Measurements from ENCODE around the gene HTR3C. TPM values are rescaled to one million over a fixed set of nuclear protein-coding genes. Genes with fewer than 3 reads are reported as not detected.

Gene HTR3C
- polyA plus RNA-seq, 4 donors, result not detected

GRCh38 chr3:184082034-184082433 is 29.2 kb downstream of the HTR3C start:
- DNase-seq (ENCODE audit: low read depth in 4 of 4, low spot score in 3 of 4), result no peak

GRCh38 chr3:184082465-184082864 is 29.6 kb downstream of the HTR3C start:
- DNase-seq (ENCODE audit: low read depth in 4 of 4, low spot score in 3 of 4), result no peak

DNA sequence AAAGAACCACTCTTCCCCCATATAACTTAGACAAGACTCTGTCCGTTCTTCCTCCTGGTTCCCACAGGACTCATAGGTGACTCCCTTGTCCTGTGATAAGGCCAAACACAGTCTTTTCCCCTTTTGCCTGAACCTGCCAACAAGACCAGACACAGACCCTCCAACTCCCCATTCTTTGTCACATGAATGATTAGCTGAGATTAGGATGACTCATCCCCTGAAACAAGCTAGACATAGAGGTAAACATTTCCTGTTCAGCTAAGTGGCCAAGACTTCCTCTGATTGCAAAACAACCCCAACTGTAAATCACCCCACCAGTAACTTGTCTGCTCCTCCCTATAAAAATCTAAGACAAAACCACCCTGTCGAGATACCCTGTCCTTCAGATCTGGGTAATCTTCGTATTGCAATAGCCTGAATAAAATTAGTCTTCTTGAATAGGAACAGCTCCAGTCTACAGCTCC is 32.6 kb downstream of the HTR3C start:
- DNase-seq (ENCODE audit: low read depth in 4 of 4, low spot score in 3 of 4), result no peak

DNA sequence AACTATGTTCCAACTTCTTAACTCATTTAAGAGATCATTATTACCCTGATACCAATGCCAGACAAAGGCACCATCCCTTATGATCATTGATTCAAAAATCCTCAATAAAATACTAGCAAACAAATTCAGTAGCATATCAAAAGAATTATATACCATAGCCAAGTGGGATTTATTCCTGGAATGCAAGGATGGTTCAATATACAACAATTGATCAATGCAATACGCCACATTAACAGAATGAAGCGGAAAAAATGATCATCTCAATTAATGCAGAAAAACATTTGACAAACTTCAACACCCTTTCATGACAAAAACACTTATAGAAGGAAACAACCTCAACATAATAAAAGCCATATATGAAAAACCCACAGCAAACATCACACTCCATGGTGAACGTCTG is 39.4 kb downstream of the HTR3C start:
- DNase-seq (ENCODE audit: low read depth in 4 of 4, low spot score in 3 of 4), result no peak

- DNase-seq (ENCODE audit: low read depth in 4 of 4, low spot score in 3 of 4), result no peak
These were observed 44.0 kb downstream of the HTR3C start, which contains the start of gene HTR3E for GRCh38 chr3:184096811-184097383. Gene HTR3E (plus strand): TSS chr3:184097064. CDS start chr3:184097530, 466 bp downstream.

DNA sequence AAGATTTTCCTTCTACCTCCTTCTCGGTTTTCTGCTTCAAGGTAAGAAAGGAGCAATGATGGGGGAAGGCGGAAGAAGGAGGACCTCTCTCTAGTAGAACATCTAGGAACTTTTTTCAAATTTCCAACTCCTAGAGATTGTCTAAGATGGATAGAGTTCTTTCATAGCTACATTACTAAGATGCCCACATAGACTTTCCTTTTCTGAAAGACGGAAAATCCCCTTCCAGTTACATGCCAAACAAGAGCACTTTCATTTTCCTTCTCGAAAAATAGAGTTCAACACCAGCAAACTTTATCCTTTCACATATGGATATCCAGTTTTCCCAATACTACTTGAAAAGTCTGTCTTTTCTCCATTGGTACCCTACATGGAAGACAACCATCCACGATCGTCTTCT is 44.7 kb downstream of the HTR3C start:
- no peak for DNase-seq (ENCODE audit: low read depth in 4 of 4, low spot score in 3 of 4)

DNA sequence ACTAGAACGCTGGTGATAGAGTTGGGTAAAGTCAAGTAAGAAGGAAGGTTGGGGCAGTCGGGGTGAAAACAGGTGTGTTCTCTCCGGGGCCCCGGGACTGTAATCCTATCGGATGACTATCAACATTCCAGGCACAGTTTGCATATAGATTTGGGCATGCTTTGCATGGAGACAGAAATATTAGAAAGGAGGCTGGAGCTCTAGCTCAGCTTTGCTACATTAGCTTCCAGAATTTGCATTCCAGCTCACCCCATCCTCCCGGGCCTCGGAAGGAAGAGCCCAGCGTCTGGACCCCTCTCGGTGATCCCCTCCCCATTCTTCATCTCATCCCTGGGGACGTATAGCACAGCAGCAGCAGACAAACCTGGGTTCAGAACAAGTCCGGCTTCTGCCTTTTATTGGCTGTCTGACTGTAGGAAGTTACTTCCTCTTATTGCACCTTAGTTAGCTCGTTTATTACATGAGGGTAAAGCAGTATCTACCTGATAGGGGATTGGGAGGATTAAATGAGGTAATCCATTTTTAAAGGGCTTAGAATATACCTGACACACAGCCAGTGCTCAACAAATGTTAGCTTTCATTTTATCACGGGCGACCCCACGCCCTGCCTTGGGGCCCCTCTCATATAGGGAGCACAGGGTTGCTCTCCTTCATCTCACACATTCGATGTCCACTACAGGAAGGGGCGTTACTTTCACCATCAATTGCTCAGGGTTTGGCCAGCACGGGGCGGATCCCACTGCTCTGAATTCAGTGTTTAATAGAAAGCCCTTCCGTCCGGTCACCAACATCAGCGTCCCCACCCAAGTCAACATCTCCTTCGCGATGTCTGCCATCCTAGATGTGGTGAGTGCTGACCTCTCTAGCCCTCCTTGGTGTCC is 47.2 kb downstream of the HTR3C start:
- no peak for DNase-seq (ENCODE audit: low read depth in 4 of 4, low spot score in 3 of 4)

Other genes with a start within 250 kb of the HTR3C start
- 1 to 10 TPM in 1 of 4 donors, under 1 TPM in 2, not detected in 1; 0.47 to 2.5 (median 0.72) TPM for gene MAP6D1, start 227.5 kb upstream of the HTR3C start, polyA plus RNA-seq (ENCODE audit: insufficient read length in 4 of 4)
- gene PARL, start 168.2 kb upstream of the HTR3C start, polyA plus RNA-seq (ENCODE audit: insufficient read length in 4 of 4), result 10 to 100 TPM; 47.7 to 56.9 (median 54.9) TPM
- 10 to 100 TPM; 45.2 to 77.9 (median 54.8) TPM for gene ABCC5, start 35.2 kb upstream of the HTR3C start, polyA plus RNA-seq (ENCODE audit: insufficient read length in 4 of 4)
- gene HTR3D, start 21.3 kb upstream of the HTR3C start, polyA plus RNA-seq (ENCODE audit: insufficient read length in 4 of 4), result not detected
- under 1 TPM in 1 of 4 donors, not detected in 3; 0.11 TPM for gene HTR3E, start 44.0 kb downstream of the HTR3C start, polyA plus RNA-seq (ENCODE audit: insufficient read length in 4 of 4)
- gene EIF2B5, start 82.3 kb downstream of the HTR3C start, polyA plus RNA-seq (ENCODE audit: insufficient read length in 4 of 4), result 10 to 100 TPM; 36.0 to 57.9 (median 48.4) TPM
- gene DVL3, start 102.3 kb downstream of the HTR3C start, polyA plus RNA-seq (ENCODE audit: insufficient read length in 4 of 4), result 10 to 100 TPM; 61.4 to 91.9 (median 81.3) TPM
- 100 to 1,000 TPM; 262 to 377 (median 336) TPM for gene AP2M1, start 121.8 kb downstream of the HTR3C start, polyA plus RNA-seq (ENCODE audit: insufficient read length in 4 of 4)
- 10 to 100 TPM; 48.8 to 77.4 (median 59.0) TPM for gene ABCF3, start 133.2 kb downstream of the HTR3C start, polyA plus RNA-seq (ENCODE audit: insufficient read length in 4 of 4)
- 1 to 10 TPM in 3 of 4 donors, under 1 TPM in 1; 0.29 to 2.3 (median 1.6) TPM for gene VWA5B2, start 176.5 kb downstream of the HTR3C start, polyA plus RNA-seq (ENCODE audit: insufficient read length in 4 of 4)
- 10 to 100 TPM; 23.6 to 39.8 (median 32.5) TPM for gene ALG3, start 195.9 kb downstream of the HTR3C start, polyA plus RNA-seq (ENCODE audit: insufficient read length in 4 of 4)
- 1 to 10 TPM; 1.9 to 3.4 (median 2.5) TPM for gene EEF1AKMT4, start 196.6 kb downstream of the HTR3C start, polyA plus RNA-seq (ENCODE audit: insufficient read length in 4 of 4)
- under 1 TPM; 0.14 to 0.48 (median 0.20) TPM for gene CAMK2N2, start 208.5 kb downstream of the HTR3C start, polyA plus RNA-seq (ENCODE audit: insufficient read length in 4 of 4)
- not detected for gene ECE2, start 223.0 kb downstream of the HTR3C start, polyA plus RNA-seq (ENCODE audit: insufficient read length in 4 of 4)
- gene PSMD2, start 246.2 kb downstream of the HTR3C start, polyA plus RNA-seq (ENCODE audit: insufficient read length in 4 of 4), result 100 to 1,000 TPM; 159 to 216 (median 201) TPM

All from left renal pelvis (tissue), 4 donors.